Measurements from ENCODE around the gene TMEM171.

GRCh38 chr5:73096239-73096575 lies 24.2 kb upstream of the TMEM171 start:
- no peak for TF ChIP-seq POLR2A (IDR thresholded peaks at IDR 0.05)
- no peak for TF ChIP-seq CTCF (IDR thresholded peaks at IDR 0.05)

All from esophagus squamous epithelium (tissue), 4 donors.